ENCODE measurements around the gene HNRNPA2B1.

DNA sequence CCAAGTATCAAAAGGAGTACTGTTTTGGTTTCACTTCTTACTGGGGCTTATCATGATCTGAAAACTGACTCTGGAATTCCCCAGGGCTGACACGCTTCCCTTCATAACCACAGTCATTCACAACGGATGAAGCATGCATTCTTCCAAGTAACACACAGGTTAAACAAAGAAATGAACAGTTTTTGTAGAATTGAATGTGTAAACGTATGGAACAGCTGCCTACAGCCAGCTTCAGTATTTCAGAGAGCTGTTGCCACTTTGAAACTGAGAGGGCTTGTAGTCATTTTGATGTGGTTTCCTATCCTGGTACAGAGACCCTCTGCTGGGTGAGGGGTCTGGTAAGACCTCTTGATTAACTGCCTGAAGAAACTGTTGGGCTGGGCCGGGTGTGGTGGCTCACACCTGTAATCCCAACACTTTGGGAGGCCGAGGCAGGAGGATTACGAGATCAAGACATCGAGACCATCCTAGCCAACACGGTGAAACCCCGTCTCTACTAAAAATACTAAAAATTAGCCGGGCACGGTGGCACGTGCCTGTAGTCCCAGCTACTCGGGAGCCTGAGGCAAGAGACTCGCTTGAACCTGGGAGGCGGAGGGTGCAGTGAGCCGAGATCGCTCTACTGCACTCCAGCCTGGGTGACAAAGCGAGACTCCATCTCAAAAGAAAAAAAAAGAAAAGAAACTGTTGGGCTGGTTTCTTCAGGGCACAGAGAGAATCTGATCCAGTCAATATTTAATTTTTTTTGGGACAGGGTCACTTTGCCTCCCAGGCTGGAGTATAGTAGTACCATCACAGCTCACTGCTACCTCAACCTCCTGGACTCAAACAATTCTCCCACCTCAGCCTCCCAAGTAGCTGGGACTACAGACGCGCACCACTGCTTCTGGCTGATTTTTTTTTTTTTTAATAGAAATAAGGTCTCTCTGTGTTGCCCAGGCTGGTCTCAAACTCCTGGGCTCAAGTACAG lies 43.8 kb downstream of the HNRNPA2B1 start:
- TF ChIP-seq, protein P1, sequence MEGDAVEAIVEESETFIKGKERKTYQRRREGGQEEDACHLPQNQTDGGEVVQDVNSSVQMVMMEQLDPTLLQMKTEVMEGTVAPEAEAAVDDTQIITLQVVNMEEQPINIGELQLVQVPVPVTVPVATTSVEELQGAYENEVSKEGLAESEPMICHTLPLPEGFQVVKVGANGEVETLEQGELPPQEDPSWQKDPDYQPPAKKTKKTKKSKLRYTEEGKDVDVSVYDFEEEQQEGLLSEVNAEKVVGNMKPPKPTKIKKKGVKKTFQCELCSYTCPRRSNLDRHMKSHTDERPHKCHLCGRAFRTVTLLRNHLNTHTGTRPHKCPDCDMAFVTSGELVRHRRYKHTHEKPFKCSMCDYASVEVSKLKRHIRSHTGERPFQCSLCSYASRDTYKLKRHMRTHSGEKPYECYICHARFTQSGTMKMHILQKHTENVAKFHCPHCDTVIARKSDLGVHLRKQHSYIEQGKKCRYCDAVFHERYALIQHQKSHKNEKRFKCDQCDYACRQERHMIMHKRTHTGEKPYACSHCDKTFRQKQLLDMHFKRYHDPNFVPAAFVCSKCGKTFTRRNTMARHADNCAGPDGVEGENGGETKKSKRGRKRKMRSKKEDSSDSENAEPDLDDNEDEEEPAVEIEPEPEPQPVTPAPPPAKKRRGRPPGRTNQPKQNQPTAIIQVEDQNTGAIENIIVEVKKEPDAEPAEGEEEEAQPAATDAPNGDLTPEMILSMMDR (IDR thresholded peaks at IDR 0.05): no peak
- no peak for TF ChIP-seq POLR2A (IDR thresholded peaks at IDR 0.05)

Data from transverse colon (tissue), 3 donors.